ENCODE measurements around the gene TICAM2. TPM values are rescaled to one million over a fixed set of nuclear protein-coding genes. Genes with fewer than 3 reads are reported as not detected.

TICAM2 gene
- total RNA-seq, 1 donor from 2014 or later, result 1.1 TPM

DNA sequence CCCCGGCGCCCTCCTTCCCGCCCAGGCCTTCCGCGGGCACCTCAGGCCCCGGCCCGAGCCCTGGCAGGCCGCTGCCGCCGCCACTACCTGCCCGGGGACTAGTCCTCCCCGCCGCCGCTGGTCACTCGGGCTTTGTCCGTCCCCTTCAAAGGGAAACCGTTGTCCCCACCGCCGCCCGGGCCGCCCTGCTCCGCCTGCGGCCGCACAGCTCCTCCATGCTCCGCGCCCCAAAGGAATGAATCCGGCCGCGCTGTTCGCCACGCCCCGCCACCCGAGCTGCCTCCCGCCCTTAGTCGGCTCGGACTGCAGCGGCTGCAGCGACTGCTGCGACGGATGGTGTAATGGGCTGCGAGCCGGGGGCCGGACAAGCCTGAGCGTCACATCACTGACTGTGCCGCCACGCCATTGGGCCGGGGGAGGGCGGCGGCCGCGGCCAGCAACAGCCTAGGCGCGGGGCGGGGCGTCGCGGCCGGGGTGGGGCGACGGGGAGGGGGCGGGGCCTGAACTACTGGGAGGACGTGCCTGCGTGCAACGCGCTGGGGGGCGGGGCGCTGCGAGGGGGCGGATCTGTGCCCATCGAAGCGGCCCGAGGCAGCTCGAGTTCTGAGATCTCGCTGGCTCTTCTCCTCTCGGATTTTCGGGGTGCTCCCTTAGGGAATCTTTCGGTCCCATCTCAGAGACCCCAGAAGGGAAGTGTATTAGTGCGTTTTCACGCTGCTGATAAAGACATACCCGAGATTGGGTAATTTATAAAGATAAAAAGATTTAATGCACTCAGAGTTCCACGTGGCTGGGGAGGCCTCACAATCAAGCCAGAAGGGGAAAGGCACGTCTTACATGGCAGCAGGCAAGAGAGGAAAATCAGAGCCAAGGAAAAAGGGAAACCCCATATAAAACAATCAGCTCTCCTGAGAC is 57.6 kb downstream of the TICAM2 start, which contains the start of gene FEM1C:
FEM1C (minus strand) TSS at position 340 of the 915 bp plus-strand sequence. CDS start 1,282 bp downstream, outside the sequence.
- TF ChIP-seq, protein P1, sequence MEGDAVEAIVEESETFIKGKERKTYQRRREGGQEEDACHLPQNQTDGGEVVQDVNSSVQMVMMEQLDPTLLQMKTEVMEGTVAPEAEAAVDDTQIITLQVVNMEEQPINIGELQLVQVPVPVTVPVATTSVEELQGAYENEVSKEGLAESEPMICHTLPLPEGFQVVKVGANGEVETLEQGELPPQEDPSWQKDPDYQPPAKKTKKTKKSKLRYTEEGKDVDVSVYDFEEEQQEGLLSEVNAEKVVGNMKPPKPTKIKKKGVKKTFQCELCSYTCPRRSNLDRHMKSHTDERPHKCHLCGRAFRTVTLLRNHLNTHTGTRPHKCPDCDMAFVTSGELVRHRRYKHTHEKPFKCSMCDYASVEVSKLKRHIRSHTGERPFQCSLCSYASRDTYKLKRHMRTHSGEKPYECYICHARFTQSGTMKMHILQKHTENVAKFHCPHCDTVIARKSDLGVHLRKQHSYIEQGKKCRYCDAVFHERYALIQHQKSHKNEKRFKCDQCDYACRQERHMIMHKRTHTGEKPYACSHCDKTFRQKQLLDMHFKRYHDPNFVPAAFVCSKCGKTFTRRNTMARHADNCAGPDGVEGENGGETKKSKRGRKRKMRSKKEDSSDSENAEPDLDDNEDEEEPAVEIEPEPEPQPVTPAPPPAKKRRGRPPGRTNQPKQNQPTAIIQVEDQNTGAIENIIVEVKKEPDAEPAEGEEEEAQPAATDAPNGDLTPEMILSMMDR (IDR thresholded peaks at IDR 0.05; ENCODE audit: unreplicated experiment), result no peak
- Mint-ChIP-seq H3K4me3 (ENCODE audit: low read depth) (peak within 1 kb of the TSS; percentile 92), H3K27me3 (no peaks in the 10 kb centered on the region), H3K36me3 (ENCODE audit: insufficient read depth) (peaks cover 12% of the 10 kb centered on the region), H3K27ac (peak within 1 kb of the TSS; percentile 100), H3K9me3 (ENCODE audit: low read depth) (no peaks in the 10 kb centered on the region), H3K4me1 (ENCODE audit: low read depth) (peaks cover 28% of the 10 kb centered on the region)
- DNase-seq (ENCODE audit: low spot score, unreplicated experiment), result peak; percentile 96

DNA sequence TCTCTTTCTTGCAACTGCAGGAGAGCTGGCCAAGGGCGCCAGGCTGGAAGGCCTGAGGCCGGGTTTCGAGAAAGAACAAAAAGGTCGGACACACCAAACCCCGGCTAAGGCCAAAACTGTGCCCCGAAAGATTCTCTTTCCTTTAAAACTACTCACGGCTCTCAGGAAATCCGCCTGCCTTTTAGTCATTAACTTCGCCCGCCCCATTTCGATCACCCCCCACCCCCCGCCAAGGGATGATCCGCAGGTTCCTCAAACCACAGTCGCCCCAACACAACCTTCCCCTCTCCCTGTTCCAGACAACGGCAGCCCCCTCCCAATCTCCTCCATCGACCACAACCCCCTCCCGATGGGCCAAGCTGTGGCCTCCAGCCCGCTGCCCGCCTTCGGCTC is 58.2 kb downstream of the TICAM2 start:
- Mint-ChIP-seq H3K4me1 (ENCODE audit: low read depth) (peaks cover 32% of the 10 kb centered on the region), H3K36me3 (ENCODE audit: insufficient read depth) (peaks cover 15% of the 10 kb centered on the region), H3K27me3 (no peaks in the 10 kb centered on the region), H3K9me3 (ENCODE audit: low read depth) (no peaks in the 10 kb centered on the region), H3K27ac (peak overlapping the region; percentile 100), H3K4me3 (ENCODE audit: low read depth) (peak overlapping the region; percentile 92)
- DNase-seq (ENCODE audit: low spot score, unreplicated experiment), result no peak
- TF ChIP-seq, protein P1 (IDR thresholded peaks at IDR 0.05; ENCODE audit: unreplicated experiment), result no peak

DNA sequence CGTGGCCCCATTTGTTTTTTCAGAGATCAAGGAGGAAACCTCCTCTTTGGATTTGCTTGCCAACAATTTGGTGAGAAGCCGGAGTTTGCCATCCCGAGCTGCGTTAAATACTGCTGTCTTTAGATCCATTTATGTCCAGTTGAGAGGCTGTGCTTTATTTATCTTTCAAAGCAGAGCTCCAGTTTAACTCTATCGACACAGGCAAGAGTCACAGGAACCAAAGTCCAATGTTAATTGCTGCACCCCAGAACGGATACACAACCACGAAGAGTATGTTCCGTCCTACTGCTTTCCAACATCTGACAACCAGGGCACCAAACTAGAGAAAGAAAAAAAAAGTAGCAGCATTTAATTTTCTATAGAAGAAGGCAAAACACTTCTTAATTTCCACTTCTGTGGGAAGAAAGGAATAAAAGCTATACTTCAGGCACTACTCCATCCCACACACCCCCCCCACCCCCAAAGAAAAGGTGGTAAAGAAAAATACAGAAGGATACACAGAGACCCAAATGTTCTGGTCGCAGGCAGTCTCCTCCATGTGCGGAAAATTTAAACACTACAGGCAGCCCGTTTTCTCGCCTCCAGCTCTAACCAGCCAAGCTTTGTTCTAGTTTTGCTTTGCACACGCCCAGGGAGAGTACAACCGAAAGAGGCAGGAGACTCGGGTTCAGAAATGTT is 58.8 kb downstream of the TICAM2 start:
- H3K9me3 Mint-ChIP-seq (ENCODE audit: low read depth), result no peaks in the 10 kb centered on the region
- H3K4me3 Mint-ChIP-seq (ENCODE audit: low read depth), result peak overlapping the region; percentile 92
- H3K4me1 Mint-ChIP-seq (ENCODE audit: low read depth), result peaks cover 36% of the 10 kb centered on the region
- DNase-seq (ENCODE audit: low spot score, unreplicated experiment), result peak; percentile 15
- peak overlapping the region; percentile 100 for H3K27ac Mint-ChIP-seq
- peaks cover 21% of the 10 kb centered on the region for H3K36me3 Mint-ChIP-seq (ENCODE audit: insufficient read depth)
- H3K27me3 Mint-ChIP-seq, result no peaks in the 10 kb centered on the region
- TF ChIP-seq, protein P1 (IDR thresholded peaks at IDR 0.05; ENCODE audit: unreplicated experiment), result no peak

DNA sequence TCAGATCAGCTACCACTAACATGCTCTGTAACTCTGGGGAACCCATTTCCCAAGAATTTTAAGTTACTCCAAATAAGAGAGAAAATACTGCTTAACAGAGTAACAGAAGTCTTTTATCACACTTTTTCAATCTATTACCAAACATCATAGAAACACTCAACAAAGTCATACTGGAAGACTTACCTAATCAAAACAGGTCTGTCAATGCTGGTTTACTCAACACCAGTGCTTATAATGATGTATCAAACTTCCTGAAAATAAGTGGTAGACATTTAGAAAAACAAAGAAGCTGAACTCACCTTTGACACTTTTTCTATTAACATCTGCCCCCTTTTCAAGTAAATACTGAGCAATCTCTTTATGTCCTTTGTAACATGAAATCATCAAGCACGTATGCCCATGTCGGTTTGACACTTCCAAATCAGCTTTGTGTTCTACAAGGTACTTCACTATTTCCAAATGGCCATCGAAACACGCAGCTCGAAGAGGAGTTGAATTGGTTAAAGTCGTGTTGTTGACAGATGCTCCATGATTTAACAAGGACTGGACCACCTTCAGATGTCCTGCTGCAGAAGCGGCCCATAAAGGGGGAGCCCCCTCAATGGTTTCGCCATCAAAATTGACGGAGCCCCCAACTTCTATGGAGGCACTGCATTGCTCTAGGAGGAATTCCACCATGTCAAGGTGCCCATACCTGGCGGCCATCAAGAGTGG is 59.5 kb downstream of the TICAM2 start:
- Mint-ChIP-seq H3K27me3 (no peaks in the 10 kb centered on the region), H3K4me3 (ENCODE audit: low read depth) (peak overlapping the region; percentile 92), H3K27ac (peak overlapping the region; percentile 100), H3K36me3 (ENCODE audit: insufficient read depth) (peaks cover 26% of the 10 kb centered on the region), H3K9me3 (ENCODE audit: low read depth) (no peaks in the 10 kb centered on the region), H3K4me1 (ENCODE audit: low read depth) (peaks cover 41% of the 10 kb centered on the region)
- TF ChIP-seq, protein P1 (IDR thresholded peaks at IDR 0.05; ENCODE audit: unreplicated experiment), result no peak
- DNase-seq (ENCODE audit: low spot score, unreplicated experiment), result no peak

DNA sequence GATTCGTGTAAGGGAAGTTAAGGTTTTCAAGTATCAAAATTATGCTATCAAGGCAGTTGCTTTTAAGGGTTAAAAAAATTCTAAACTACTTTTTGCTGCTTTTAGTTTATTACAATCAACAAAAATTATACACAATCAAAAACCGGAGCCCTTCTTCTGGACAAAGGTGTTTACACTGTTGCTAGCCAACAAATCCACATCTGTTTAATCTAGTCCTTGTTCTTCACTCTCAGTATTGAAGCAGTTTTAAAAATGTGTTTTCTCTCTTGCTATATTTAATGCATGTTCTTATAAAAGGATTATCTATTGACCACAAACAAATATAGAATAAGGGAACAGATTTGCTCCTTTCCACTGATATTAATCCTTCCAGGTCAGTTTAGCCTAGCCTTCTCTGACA is 60.2 kb downstream of the TICAM2 start:
- Mint-ChIP-seq H3K9me3 (ENCODE audit: low read depth) (no peaks in the 10 kb centered on the region), H3K27me3 (no peaks in the 10 kb centered on the region), H3K4me1 (ENCODE audit: low read depth) (peaks cover 43% of the 10 kb centered on the region), H3K27ac (peak overlapping the region; percentile 100), H3K4me3 (ENCODE audit: low read depth) (peak overlapping the region; percentile 92), H3K36me3 (ENCODE audit: insufficient read depth) (peaks cover 29% of the 10 kb centered on the region)
- TF ChIP-seq, protein P1 (IDR thresholded peaks at IDR 0.05; ENCODE audit: unreplicated experiment), result no peak
- no peak for DNase-seq (ENCODE audit: low spot score, unreplicated experiment)
